GM19463 (cell line): Measurements from ENCODE around the gene RASSF7.
"Not testable (repeated sequence)": the region's sequence is repeated elsewhere in the genome, so short reads cannot be mapped to it uniquely, and the experiment has no call there.

Experiments used
- ATAC-seq: cut with Tn5 transposase; IDR thresholded peaks from one replicate; pipeline ENCODE4 v1.9.1; 2021; ENCODE audit warnings: mild to moderate bottlenecking, moderate library complexity; ENCODE audit not compliant: unreplicated experiment

The RASSF7 gene, protein sequence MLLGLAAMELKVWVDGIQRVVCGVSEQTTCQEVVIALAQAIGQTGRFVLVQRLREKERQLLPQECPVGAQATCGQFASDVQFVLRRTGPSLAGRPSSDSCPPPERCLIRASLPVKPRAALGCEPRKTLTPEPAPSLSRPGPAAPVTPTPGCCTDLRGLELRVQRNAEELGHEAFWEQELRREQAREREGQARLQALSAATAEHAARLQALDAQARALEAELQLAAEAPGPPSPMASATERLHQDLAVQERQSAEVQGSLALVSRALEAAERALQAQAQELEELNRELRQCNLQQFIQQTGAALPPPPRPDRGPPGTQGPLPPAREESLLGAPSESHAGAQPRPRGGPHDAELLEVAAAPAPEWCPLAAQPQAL

DNA sequence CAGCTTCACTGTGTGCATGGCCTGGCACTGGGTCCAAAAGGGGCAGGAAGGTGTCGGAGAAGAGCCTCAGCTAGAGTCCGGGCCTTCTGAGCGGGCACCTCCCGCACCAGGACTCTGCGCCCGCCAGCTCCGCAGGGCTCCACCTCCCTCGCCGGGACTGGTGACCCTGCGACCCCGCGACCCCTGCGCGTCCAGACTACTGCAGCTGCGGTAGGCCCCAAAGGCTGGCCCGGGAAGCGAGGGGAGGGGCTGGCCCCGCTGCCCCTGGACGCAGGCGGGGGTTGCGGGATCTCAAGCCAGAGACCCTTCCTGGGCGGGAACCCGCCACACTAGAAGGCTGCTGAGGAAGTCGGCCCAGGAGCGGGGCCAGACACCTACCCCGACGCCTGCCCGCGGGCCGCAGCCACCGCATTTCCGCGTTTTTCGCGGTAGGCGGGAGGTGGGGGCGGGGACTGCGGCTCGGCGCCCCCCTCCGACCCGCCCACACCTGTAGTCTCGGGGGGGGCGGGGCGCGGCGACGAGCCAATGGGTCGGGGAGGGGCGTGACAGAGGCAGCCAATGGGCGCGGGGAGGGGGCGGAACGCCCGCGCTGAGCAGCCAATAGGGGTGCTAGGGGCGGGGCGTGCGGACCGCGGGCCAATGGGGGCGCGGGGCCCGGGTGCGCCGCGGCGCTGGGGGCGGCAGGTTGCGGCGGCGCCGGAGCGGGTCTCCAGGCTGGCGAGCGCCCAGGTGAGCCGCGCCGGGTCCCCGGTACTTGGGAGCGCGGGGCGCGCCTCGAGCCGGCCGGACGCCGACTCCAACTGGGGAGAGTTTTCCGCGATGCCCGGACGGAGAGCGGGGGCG lies at the start of gene RASSF7, which contains the start of gene LMNTD2:
Gene RASSF7 (plus strand): TSS at position 666 of the 843 bp plus-strand sequence. CDS start 799 bp downstream, outside the sequence.
Gene LMNTD2 (minus strand): TSS at position 434 of the 843 bp plus-strand sequence. CDS start 22 bp downstream, at position 412.
- ATAC-seq: peak; percentile 82

DNA sequence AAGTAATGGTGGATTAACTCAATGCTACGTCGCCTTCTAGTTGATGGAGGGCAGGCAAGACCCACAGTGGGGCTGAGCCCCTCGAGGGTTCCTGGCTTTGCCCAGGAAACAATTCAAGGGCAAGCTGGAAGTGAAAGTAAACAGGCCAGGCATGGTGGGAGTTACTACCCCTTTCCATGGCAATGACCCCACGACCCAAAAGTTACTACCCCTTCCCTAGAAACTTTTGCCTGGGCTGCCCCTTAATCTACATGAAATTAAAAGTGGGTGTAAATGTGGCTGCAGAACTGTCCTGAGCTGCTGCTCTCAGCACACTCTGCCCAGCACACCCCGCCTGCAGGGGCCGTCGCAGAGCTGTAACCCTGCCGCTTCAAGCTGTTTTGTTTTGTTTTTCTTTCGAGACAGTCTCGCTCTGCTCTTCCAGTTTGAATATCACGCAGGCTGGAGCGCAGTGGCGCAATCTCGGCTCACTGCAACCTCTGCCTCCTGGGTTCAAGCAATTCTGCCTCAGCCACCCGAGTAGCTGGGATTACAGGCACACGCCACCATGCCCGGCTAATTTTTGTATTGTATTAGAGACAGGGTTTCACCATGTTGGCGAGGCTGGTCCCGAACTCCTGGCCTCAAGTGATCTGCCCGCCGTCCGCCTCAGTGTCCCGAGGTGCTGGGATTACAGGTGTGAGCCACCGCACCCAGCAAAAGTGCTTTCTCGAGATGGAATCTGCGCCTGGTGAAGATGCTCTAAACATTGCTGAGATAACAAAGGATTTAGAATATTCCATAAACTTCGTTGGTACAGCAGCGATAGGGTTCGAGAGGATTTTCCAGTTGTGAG lies 47.8 kb upstream of the RASSF7 start:
- no peak for ATAC-seq

DNA sequence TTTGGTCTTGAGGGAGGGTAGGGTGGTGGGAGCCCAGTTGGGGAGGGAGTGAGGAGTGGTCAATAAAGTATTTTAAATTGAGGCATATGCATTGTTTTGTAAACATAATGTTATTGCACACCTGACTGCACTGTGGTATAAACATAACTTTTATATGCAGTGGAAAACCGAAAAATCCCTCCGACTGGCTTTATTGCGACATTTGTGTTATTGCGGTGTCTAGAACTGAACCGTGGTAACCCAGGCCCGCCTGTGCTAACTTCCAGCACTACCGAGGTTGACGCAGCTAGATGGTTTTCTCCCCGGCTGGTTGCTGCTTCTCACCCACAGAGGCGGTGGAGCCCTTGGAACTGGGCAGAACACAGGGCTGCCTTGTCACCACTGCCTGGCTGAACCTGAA lies 46.2 kb upstream of the RASSF7 start:
- ATAC-seq: no peak

DNA sequence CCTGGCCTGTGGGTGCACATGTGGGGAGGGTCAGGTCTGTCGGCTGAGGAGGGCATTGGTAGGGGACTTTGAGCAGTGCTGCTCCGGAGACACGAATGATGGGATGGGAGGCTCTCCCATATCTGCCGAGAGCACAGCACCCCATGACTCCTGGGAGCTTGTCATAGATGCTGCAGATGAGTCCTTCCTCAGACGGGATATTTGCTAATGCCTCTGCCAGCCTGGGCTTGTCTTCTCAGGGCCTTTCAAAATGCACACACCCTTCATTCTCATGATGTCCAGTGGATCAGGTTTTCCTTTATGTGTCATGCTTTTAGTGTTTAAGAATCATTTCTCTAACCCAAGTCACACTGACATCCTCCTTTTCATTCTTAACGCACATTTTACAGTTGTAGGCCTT lies 45.6 kb upstream of the RASSF7 start:
- no peak for ATAC-seq

DNA sequence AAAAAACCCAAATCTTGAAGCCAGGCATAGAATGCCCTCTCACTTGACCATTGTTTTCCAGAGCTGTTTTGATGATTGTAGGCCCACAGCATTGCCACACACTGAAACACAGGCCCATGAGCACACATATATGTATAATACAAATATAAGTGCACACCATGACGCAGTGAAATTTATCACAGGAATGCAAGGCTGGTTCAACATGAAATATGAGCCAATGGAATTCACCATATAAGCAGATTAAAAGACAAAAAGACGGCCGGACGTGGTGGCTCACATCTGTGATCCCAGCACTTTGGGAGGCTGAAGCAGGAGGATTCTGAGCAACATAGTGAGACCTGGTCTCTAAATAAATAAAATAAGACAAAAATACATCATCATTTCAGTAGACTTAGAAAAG lies 44.4 kb upstream of the RASSF7 start:
- ATAC-seq: no peak

DNA sequence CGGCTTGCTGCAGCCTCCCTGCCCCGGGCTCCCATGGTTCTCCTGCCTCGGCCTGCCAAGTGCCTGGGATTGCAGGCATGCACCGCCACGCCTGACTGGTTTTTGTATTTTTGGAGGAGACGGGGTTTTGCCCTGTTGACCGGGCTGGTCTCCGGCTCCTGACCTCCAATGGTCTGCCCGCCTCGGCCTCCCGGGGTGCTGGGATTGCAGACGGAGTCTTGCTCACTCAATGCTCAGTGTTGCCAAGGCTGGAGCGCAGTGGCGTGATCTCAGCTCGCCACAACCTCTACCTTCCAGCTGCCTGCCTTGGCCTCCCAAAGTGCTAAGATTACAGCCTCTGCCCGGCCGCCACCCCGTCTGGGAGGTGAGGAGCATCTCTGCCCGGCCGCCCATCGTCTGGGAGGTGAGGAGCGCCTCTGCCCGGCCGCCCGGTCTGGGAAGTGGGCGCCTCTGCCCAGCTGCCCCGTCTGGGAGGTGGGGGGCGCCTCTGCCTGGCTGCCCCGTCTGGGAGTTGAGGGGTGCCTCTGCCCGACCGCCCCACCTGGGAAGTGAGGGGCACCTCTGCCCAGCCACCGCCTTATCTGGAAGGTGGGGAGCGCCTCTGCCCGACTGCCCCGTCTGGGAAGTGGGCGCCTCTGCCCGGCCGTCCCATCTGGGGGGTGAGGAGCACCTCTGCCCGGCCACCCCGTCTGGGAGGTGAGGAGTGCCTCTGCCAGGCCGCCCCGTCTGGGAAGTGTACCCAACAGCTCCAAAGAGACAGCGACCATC lies 43.7 kb upstream of the RASSF7 start:
- not testable (repeated sequence) for ATAC-seq

DNA sequence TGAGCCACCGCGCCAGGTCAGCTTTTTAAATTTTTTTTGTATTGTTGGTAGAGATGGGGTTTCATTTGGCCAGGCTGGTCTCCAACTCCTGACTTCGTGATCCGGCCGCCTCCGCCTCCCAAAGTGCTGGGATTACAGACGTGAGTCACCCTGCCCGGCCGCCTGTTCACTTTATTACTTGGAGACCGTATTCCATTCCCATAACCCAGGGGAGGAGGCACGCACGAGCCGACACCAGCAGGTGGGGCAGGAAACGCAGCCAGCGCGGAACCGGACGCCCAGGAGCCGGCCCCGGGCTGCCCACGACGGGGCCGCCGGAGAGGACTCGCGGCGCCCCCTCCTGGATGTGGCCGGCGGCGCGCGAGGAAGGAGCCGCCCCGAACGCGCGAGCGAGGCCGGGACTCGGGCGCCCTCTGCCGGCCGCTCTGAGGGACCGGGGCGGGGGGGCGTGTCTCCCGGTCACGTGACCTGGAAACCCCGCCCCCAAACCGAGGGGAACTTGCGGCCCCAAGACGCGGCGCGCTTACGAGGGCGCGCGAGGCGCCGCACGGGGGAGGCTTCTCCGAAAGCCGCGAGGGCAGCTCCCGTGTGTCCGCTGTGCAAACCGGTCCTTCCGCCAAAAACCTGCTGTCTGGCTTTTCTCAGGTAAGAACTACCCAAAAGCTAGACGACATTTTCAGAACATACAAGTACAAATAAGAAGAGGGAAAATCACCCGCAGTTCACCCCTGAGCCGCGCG lies 42.1 kb upstream of the RASSF7 start:
- peak; percentile 81 for ATAC-seq

DNA sequence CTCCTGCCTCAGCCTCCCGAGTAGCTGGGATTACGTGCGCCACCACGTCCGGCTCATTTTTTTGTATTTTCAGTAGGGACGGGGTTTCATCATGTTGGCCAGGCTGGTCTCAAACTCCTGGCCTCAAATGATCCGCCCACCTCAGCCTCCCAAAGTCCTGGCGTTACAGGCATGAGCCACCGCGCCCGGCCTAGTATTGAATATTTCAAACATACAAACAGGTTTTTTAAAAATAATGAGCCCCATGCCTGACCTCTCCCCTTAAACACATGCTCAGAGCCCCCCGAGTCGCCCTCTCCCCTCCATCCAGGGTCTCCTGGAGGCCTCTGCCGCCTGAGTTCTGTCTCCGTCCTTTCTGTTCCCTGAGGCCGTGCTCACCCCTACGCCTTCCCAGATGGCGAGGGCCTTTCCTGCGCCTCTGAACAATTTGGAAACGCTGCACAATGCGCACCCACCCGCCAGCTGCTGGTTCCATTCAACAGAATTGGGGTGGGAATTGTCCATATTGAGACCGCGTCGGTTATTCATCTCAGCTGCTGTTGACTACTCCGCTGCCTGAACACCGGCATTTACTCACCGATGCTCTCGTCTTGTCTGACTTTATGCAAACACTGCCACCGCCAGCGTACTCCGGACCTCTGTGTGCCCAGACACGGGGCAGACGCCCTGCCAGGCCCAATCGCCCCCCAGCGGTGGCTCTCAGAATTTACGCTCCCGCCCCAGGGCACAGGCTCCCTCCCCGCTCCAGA lies 40.2 kb upstream of the RASSF7 start:
- no peak for ATAC-seq

DNA sequence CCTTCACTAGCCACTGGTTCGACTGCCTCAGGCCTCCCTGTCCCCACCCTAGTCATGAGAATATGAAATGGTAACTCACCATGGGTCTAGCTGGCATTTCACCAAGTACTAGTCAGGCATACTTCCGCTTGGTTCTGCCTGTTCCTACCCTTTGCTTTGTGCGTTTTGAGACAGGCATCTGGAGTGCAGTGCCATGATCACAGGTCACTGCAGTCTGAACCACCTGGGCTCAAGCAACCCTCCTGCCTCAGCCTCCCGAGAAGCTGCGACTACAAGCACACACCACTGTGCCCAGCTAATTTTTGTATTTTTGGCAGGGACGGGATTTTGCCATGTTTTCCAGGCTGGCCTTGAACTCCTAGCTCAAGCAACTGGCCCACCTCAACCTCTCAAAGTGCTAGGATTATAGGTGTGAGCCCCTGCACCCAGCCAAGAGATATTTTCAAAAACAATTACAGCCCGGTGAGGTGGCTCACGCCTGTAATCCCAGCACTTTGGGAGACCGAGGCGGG lies 39.5 kb upstream of the RASSF7 start:
- no peak for ATAC-seq

DNA sequence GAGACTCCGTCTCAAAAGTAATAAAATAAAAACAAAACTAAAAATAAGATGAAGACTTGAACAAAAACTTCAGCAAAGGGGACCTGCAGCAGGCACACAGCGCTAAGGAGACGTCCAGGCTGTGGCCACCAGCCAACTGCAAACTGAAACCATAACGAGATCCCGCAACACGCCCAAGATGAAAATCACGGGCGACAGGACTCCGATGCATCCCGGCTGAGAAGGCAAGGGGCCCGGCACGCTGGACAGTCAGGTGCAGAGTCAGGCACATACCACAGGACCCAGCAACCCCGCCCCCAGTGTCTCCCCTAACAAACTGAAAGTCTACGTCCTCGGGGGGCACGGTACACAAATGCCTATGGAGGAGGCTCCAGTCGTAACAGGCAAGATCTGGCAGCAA lies 34.6 kb upstream of the RASSF7 start:
- no peak for ATAC-seq

DNA sequence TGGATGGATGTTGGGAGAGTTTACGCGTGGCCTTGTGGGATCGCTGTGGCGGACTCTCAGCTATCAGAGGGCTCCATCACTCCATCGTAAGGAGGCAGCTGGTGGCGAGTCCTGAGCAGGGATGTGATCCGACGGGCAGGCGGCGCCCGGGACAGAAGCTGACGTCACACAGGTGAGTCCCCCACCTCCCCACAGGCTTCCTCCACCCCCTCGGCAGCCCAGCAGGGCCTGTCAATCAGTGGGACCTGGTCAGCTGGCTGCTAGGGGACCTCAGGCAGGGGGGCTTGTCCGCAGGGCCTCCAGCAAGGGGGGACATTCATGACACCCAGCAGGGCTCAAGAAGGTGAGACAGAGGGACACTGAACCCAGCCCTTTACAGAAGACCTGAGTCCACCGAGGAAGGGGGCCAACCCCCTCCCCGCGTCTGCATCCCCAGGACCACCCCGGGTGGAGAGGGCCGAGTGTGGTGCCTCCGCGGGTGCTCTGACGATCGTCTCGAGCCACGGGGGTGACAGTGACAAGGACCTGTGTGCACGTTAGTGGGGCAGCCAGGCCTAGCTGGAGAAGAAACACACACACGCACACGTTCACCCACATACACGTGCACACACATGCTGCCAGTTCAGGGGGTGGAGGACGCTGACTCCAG lies 32.5 kb upstream of the RASSF7 start:
- no peak for ATAC-seq

DNA sequence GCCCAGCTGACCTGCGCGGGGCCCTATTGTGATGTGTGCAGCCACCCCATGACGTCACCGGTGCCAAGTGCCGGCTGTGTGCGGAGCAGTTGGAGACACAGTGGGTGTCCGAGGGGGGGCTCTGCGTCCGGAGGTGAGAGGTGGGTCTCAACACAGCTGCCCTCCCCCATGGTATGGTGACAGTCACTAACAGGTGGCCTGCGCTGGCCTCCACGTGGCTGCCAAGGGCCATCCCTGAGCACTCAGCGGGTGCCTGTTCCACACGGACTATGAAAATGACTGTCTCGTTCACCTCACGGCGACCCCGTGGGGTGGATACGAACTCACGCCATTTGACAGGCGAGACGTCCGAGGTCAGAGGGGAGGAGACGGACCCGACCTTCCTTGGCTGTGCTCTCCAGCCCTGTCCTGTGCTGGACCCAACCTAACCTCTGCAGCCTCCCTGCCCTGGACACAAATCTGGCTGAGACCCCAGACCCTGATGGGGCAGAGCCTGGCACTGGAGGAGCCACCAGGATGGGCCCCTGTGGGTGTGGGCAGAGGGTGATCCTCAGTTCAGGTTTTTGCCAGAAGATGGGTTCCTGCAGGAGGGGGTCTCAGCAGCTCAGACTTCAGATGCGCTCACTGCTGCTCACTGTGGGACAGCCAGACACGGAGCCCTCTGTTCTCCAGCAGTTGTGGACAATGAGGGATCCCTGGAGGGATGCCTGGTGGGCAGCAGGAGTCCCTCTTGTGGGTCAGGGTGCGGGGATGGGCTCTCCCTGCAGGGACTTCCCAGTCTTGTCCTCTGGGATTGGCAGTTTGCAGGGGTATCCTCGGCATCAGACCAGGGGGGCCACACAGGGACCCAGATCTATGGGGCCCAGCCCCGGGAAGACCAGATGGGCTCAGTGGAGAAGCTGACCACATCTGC lies 31.7 kb upstream of the RASSF7 start:
- ATAC-seq: no peak

DNA sequence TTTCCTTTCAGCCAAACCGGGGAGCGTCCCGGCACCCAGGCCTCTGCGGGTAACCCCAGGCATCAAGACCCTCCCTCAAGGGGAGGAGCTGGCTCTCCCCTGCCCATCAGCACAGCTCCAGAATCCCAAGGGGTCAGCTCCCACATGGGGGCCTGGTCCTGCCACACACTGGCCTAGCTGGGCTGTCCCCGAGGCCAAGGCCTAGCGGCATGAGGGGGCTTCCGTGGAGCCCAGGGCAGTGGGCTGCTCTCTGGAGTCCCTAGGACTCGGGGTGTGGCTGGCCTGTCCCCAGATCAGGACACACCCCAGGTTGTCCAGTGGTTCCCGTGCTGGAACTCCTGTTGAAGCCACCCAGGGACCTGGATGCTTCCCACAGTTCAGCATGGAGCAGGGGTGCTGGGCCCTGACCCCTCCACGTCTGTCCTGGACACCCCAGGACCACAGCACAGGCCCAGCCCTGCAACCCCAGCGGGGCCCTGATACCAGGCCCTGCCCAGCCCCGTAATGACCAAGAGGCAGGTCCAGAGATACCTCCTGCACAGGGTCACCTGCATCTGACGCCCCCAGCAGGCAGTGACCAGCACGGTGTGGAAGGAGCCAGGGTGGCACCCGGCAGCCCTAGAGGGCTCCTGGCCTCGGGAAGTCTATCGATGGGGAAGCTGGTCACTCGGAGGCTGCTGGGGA lies 30.9 kb upstream of the RASSF7 start:
- ATAC-seq: no peak

DNA sequence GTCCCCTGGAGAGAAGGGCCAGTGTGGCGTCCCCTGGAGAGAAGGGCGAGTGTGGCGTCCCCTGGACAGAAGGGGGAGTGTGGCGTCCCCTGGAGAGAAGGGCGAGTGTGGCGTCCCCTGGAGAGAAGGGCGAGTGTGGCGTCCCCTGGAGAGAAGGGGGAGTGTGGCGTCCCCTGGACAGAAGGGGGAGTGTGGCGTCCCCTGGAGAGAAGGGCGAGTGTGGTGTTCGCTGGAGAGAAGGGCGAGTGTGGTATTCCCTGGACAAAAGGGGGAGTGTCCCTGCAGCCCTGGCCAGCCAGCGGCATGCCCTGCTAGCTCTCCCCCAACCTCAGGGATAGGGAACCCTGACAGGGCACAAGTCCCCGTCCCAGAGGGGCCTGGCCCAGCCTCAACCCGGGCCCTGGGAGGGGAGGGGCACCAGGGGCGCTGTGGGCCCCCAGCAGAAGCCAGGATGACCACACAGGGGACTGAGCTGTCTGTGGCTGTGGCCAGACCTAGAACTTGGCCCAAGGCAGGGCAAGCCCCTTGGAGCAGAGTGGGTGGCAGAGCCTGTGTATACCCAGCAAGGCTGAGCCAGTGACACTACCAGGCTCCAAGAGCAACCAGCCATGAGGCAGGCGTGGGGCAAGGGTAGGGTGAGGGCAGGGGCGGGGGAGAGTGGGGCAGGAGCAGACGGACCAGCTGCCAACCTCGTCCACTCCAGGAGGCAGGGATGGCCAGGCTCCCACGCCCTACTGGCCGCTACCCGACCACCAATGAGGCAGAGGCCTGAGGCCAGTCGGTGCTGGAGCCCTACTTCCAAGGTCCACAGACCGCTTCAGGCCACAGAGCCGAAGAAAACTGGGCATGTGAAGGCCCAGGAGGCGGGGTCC lies 29.6 kb upstream of the RASSF7 start:
- no peak for ATAC-seq

DNA sequence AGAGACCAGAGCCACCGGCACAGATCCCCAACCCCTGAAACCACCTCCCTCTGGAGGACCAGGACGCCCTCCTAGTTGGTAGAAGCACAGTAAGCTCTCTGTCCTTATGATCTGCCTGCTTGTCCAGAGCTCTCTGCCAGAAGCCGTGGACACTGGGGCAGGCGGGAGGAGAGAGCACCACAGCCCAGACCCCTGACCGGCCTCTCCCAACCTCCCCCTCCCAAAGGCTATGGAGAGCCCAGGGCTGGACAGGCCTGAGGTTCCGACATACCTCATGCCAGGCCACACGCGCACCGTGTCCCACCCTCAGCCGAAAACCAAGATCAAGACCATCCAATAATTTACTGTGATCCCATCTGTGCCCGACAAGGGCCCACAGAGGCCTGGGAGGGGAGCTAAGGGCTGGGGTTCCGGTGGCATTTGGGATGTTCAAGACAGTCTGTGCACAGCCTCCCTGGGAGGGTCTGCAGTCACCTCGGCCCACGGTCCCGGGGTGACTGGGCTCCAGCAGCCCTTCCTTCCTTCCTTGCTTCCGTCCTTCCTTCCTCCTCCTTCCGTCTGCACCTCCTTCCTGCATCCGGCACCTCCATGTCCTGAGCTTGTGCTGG lies 28.7 kb upstream of the RASSF7 start:
- no peak for ATAC-seq
